Neural progenitor cell (in vitro differentiated cells): ENCODE data around the gene ERGIC3. TPM values are rescaled to one million over a fixed set of nuclear protein-coding genes. Genes with fewer than 3 reads are reported as not detected.

ENCODE experiments used
- DNase-seq: peaks from one replicate; pipeline ENCODE4 v3.0.0-alpha.2; 2016; ENCODE audit warnings: low spot score
- H2AFZ ChIP-seq: fragments of 200-600 bp; sonication (generic); replicated peaks from 2 replicates; pipeline ENCODE4 v1.6.1; 2016; ENCODE audit warnings: antibody characterized with exemption
- H3F3A ChIP-seq: fragments of 200-600 bp; sonication (generic); 2 replicates; pipeline ENCODE4 v1.6.1; 2016; ENCODE audit warnings: antibody characterized with exemption, low read depth
- H3K27ac ChIP-seq: fragments of 200-600 bp; sonication (generic); 2 replicates; pipeline ENCODE4 v1.5.1; 2016; ENCODE audit warnings: mild to moderate bottlenecking
- H3K27me3 ChIP-seq: fragments of 200-600 bp; sonication (generic); 2 replicates; pipeline ENCODE4 v1.6.1; 2016; ENCODE audit warnings: mild to moderate bottlenecking, moderate library complexity
- H3K36me3 ChIP-seq: fragments of 200-600 bp; sonication (generic); 2 replicates; pipeline ENCODE4 v1.5.1; 2016
- H3K4me1 ChIP-seq: fragments of 200-600 bp; sonication (generic); 2 replicates; pipeline ENCODE4 v1.6.1; 2016; ENCODE audit warnings: mixed run types
- H3K4me2 ChIP-seq: fragments of 200-600 bp; sonication (generic); 2 replicates; pipeline ENCODE4 v1.6.1; 2016
- H3K4me3 ChIP-seq: fragments of 200-600 bp; sonication (generic); 2 replicates; pipeline ENCODE4 v1.5.1; 2016
- H3K79me2 ChIP-seq: fragments of 200-600 bp; sonication (generic); 2 replicates; pipeline ENCODE4 v1.6.1; 2016; ENCODE audit warnings: low read depth
- H3K9ac ChIP-seq: fragments of 200-600 bp; sonication (generic); 2 replicates; pipeline ENCODE4 v1.6.1; 2016
- H3K9me3 ChIP-seq: fragments of 200-600 bp; sonication (generic); 2 replicates; pipeline ENCODE4 v1.5.1; 2016; ENCODE audit warnings: low read depth
- H4K20me1 ChIP-seq: fragments of 200-600 bp; sonication (generic); 2 replicates; pipeline ENCODE4 v1.6.1; 2016; ENCODE audit warnings: low read depth
- H3K27ac Mint-ChIP-seq: 3 replicates; pipeline ENCODE4 v1.8.0; 2021; ENCODE audit warnings: mixed read lengths
- H3K27me3 Mint-ChIP-seq: 2 replicates; pipeline ENCODE4 v1.8.0; 2022; ENCODE audit warnings: low read depth, mild to moderate bottlenecking, inconsistent platforms, moderate library complexity, mixed read lengths; ENCODE audit not compliant: insufficient read depth
- H3K36me3 Mint-ChIP-seq: 3 replicates; pipeline ENCODE4 v1.8.0; 2021; ENCODE audit warnings: mixed read lengths
- H3K4me1 Mint-ChIP-seq: 3 replicates; pipeline ENCODE4 v1.8.0; 2021; ENCODE audit warnings: mixed read lengths
- H3K4me3 Mint-ChIP-seq: 3 replicates; pipeline ENCODE4 v1.8.0; 2021; ENCODE audit warnings: mild to moderate bottlenecking, moderate library complexity, mixed read lengths
- H3K9me3 Mint-ChIP-seq: 3 replicates; pipeline ENCODE4 v1.8.0; 2020; ENCODE audit warnings: mixed read lengths
- EZH2 ChIP-seq: fragments of 200-600 bp; sonication (generic); IDR thresholded peaks from 2 replicates; pipeline ENCODE4 v1.6.1; 2017; ENCODE audit warnings: antibody characterized with exemption, mild to moderate bottlenecking, moderate library complexity
- EZH2phosphoT487 ChIP-seq: fragments of 200-600 bp; sonication (generic); IDR thresholded peaks from 2 replicates; pipeline ENCODE4 v1.6.1; 2017; ENCODE audit warnings: antibody characterized with exemption
- total RNA-seq: library from RNA; depleted of rRNA; stranded (reverse); fragments of >200 nt; gene quantifications from 2 replicates; pipeline ENCODE4 v1.2.3, GENCODE V29; 2015; ENCODE audit warnings: low replicate concordance
- TF ChIP-seq, protein P1 (sequence below): fragments of 200-600 bp; sonication (generic); IDR thresholded peaks from 2 replicates; pipeline ENCODE4 v1.5.1; 2017; ENCODE audit warnings: antibody characterized with exemption, mild to moderate bottlenecking

ERGIC3 gene
- total RNA-seq, 1 donor from 2014 or later: 271 TPM

DNA sequence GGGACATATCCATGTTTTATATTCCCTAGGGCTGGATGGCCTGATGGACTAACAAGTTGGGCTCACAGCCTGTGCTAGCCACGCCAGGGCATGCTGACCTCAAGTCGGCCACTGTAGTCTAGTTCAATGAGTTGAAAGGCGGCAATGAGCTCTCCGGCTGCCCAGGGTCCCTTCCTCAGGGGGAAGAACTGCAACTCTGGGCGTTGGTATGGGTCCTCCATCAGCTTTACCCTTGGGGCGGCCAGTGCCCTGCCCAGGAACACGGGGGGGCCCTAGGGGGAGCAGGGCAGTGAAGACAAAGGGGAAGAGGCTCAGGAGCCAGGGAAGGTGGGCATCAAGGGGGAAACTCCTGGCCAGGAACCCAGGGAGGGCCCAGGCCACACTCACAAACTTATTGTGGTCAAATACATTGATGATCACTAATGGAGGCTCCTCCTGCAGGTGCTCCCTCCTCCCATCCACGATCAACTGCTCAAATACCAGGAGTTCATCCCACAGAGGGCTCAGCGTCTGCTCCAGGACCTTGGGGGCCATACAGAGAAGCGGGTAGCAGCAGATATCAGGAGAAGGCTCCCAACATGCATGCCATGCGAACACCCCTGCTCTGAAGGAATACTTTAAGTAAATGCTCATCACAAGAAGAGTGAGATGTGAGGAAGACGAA lies 41.0 kb downstream of the ERGIC3 start:
- H3K79me2 ChIP-seq: no peaks in the 10 kb centered on the region
- Mint-ChIP-seq H3K27ac (no peak overlapping the region), H3K9me3 (no peaks in the 10 kb centered on the region), H3K36me3 (no peaks in the 10 kb centered on the region), H3K4me3 (no peak overlapping the region), H3K4me1 (no peaks in the 10 kb centered on the region), H3K27me3 (peaks cover 7% of the 10 kb centered on the region)
- H3K27ac ChIP-seq: no peak overlapping the region
- peaks cover 2% of the 10 kb centered on the region for H3F3A ChIP-seq
- no peak overlapping the region for H3K4me2 ChIP-seq
- no peaks in the 10 kb centered on the region for H3K9me3 ChIP-seq
- DNase-seq: no peak
- H3K36me3 ChIP-seq: no peaks in the 10 kb centered on the region
- no peaks in the 10 kb centered on the region for H3K4me1 ChIP-seq
- no peak overlapping the region for H3K4me3 ChIP-seq
- H4K20me1 ChIP-seq: no peaks in the 10 kb centered on the region
- TF ChIP-seq EZH2phosphoT487 (no peak), EZH2 (no peak)
- TF ChIP-seq, protein P1, sequence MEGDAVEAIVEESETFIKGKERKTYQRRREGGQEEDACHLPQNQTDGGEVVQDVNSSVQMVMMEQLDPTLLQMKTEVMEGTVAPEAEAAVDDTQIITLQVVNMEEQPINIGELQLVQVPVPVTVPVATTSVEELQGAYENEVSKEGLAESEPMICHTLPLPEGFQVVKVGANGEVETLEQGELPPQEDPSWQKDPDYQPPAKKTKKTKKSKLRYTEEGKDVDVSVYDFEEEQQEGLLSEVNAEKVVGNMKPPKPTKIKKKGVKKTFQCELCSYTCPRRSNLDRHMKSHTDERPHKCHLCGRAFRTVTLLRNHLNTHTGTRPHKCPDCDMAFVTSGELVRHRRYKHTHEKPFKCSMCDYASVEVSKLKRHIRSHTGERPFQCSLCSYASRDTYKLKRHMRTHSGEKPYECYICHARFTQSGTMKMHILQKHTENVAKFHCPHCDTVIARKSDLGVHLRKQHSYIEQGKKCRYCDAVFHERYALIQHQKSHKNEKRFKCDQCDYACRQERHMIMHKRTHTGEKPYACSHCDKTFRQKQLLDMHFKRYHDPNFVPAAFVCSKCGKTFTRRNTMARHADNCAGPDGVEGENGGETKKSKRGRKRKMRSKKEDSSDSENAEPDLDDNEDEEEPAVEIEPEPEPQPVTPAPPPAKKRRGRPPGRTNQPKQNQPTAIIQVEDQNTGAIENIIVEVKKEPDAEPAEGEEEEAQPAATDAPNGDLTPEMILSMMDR: no peak
- H3K9ac ChIP-seq: no peak overlapping the region
- H3K27me3 ChIP-seq: no peaks in the 10 kb centered on the region
- no peak overlapping the region for H2AFZ ChIP-seq

DNA sequence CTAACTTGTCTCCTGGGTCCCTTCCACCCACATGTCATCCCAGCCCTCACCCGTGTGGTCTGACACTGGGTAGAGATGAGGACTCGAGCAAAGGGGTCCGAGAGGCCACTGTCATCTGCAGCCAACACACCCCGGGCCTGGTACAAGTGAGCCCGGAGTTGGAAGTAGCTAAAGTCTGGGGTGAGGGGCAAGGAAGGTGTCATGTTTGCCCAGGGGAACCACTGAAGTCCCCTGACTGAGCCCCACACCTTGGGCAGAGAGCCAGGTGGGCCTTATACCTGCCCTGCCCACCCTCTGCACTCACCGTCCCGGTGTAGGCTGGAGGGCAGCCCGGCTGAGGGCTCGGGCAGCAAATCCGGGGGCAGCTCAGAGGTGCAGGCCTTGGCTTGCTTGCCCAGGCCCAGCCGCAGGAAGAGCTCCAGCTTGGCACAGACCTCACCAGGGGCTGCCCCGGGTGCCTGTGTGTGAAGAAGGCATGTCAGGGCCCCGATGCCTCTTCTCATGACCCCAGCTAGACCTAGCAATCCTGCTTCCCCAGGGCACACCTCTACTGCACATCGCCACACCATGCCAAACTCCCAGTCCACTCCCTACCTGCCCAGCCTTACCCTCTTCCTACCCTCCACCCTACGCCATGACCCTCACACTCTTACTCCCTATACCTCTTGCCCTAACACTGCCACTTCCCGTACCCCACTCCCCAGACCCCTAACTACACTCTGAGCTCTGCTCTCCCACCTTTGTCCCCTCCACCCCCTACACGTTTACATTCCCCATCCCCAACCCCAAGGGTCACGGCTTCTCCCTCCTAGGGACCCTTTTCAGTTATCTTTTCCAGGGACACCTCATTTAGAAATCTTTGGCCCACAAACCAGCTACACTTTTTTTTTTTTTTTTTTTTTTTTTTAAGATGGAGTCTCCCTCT lies 42.0 kb downstream of the ERGIC3 start:
- Histone ChIP-seq H3K36me3 (no peaks in the 10 kb centered on the region), H3K4me1 (no peaks in the 10 kb centered on the region), H2AFZ (no peak overlapping the region), H3K27ac (no peak overlapping the region), H4K20me1 (no peaks in the 10 kb centered on the region), H3K79me2 (no peaks in the 10 kb centered on the region), H3K27me3 (no peaks in the 10 kb centered on the region), H3F3A (peaks cover 2% of the 10 kb centered on the region), H3K9ac (no peak overlapping the region), H3K4me3 (no peak overlapping the region), H3K9me3 (no peaks in the 10 kb centered on the region), H3K4me2 (no peak overlapping the region)
- Mint-ChIP-seq H3K36me3 (no peaks in the 10 kb centered on the region), H3K27ac (no peak overlapping the region), H3K9me3 (no peaks in the 10 kb centered on the region), H3K27me3 (peaks cover 7% of the 10 kb centered on the region), H3K4me1 (no peaks in the 10 kb centered on the region), H3K4me3 (no peak overlapping the region)
- no peak for DNase-seq
- TF ChIP-seq EZH2 (no peak), EZH2phosphoT487 (no peak)
- TF ChIP-seq, protein P1: no peak

DNA sequence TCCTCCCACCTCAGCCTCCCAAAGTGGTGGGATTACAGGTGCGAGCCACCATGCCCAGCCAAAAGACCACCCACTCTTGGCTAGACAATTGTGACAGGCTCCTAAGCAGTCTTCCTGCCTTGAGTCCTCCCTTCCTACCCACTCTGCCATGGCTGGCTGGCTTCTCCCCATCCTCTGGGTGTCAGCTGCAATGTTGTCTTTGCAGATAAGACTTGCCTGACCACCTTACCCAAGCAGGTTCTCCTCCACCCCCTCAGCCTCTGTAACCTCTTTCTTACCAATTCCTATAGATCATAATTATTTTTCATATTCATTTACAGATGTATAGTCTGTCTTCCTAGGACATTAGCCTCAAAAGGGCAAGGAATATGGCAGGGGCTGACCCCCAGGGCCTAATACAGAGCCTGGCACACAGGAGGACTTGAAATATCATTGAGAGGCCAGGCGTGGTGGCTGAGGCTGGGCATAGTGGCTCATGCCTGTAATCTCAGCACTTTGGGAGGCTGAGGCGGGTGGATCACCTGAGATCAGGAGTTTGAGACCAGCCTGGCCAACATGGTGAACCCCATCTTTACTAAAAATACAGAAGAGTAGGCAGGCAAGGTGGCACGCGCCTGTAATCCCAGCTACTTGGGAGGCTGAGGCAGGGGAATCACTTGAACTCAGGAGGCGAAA lies 45.0 kb downstream of the ERGIC3 start:
- H3K36me3 ChIP-seq: no peaks in the 10 kb centered on the region
- no peak overlapping the region for H3K9ac ChIP-seq
- no peak for DNase-seq
- Mint-ChIP-seq H3K27me3 (peaks cover 8% of the 10 kb centered on the region), H3K36me3 (no peaks in the 10 kb centered on the region), H3K9me3 (no peaks in the 10 kb centered on the region), H3K4me1 (no peaks in the 10 kb centered on the region), H3K4me3 (no peak overlapping the region), H3K27ac (no peak overlapping the region)
- H3F3A ChIP-seq: no peaks in the 10 kb centered on the region
- H3K79me2 ChIP-seq: no peaks in the 10 kb centered on the region
- no peak overlapping the region for H3K4me3 ChIP-seq
- H3K27me3 ChIP-seq: no peaks in the 10 kb centered on the region
- no peak overlapping the region for H3K27ac ChIP-seq
- TF ChIP-seq EZH2phosphoT487 (no peak), EZH2 (no peak)
- no peak overlapping the region for H2AFZ ChIP-seq
- H3K4me1 ChIP-seq: no peaks in the 10 kb centered on the region
- H3K9me3 ChIP-seq: no peaks in the 10 kb centered on the region
- no peak overlapping the region for H3K4me2 ChIP-seq
- no peaks in the 10 kb centered on the region for H4K20me1 ChIP-seq
